HG03442 (cell line): ENCODE measurements around the gene OR11G2.
"Not testable (repeated sequence)": the region's sequence is repeated elsewhere in the genome, so short reads cannot be mapped to it uniquely, and the experiment has no call there.

Experiments used
- ATAC-seq: cut with Tn5 transposase; IDR thresholded peaks from one replicate; pipeline ENCODE4 v1.9.1; 2021; ENCODE audit warnings: mild to moderate bottlenecking, moderate library complexity; ENCODE audit not compliant: unreplicated experiment

OR11G2 gene

GRCh38 chr14:20219033-20219432, 28.3 kb downstream of the OR11G2 start:
- ATAC-seq, result no peak

- ATAC-seq, result no peak
Observed at GRCh38 chr14:20223410-20223809, 32.7 kb downstream of the OR11G2 start, which contains the start of gene OR11H6. OR11H6 (plus strand) TSS chr14:20223710; CDS start chr14:20223710, 0 bp downstream.

GRCh38 chr14:20228681-20229080, 38.0 kb downstream of the OR11G2 start, which contains the start of gene OR11H7:
OR11H7 (plus strand) TSS chr14:20228981.
- no peak for ATAC-seq

- not testable (repeated sequence) for ATAC-seq
Observed at GRCh38 chr14:20235415-20235814, 44.7 kb downstream of the OR11G2 start.

GRCh38 chr14:20247646-20248246, 57.0 kb downstream of the OR11G2 start:
- no peak for ATAC-seq
